Calu3 (cell line): Measurements from ENCODE around the gene TEAD3. TPM values are rescaled to one million over a fixed set of nuclear protein-coding genes. Genes with fewer than 3 reads are reported as not detected.

ENCODE experiments used
- BruUV-seq: library from RNA; stranded (reverse); fragments of 400-500 nt; replicated peaks from 2 replicates; lab custom pipeline; 2021; lab: Mats Ljungman, UMichigan
- CTCF ChIA-PET: fragments of 300-600 bp; sonication (Branson Sonifier 250); formaldehyde crosslinking; loops from one replicate; lab custom pipeline; 2022; ENCODE audit warnings: antibody characterized with exemption; lab: Charles Lee
- DNase-seq: peaks from one replicate; pipeline ENCODE4 v3.0.0; 2022
- H3K27ac Mint-ChIP-seq: one replicate; pipeline ENCODE4 v1.8.0; 2022; ENCODE audit warnings: mixed read lengths; ENCODE audit not compliant: unreplicated experiment
- H3K27me3 Mint-ChIP-seq: one replicate; pipeline ENCODE4 v1.8.0; 2022; ENCODE audit warnings: mixed read lengths; ENCODE audit not compliant: unreplicated experiment
- H3K36me3 Mint-ChIP-seq: one replicate; pipeline ENCODE4 v1.8.0; 2022; ENCODE audit warnings: mild to moderate bottlenecking, moderate library complexity, mixed read lengths; ENCODE audit not compliant: insufficient read depth, unreplicated experiment
- H3K4me1 Mint-ChIP-seq: one replicate; pipeline ENCODE4 v1.8.0; 2022; ENCODE audit warnings: mild to moderate bottlenecking, low read depth, mixed read lengths; ENCODE audit not compliant: unreplicated experiment
- H3K4me3 Mint-ChIP-seq: one replicate; pipeline ENCODE4 v1.8.0; 2022; ENCODE audit warnings: mild to moderate bottlenecking, low read depth, moderate library complexity, mixed read lengths; ENCODE audit not compliant: unreplicated experiment
- H3K9me3 Mint-ChIP-seq: one replicate; pipeline ENCODE4 v1.8.0; 2022; ENCODE audit warnings: low read depth, mixed read lengths; ENCODE audit not compliant: unreplicated experiment
- intact Hi-C: fragments of 100-400 bp; cut with micrococcal nuclease; formaldehyde crosslinking; loops from one replicate; pipeline ENCODE4 v1.10.0; 2022; ENCODE audit not compliant: unreplicated experiment
- microRNA-seq: library from miRNA; unstranded; fragments of <30 nt; microRNA quantifications from one replicate; pipeline ENCODE4 v1.2.0, GENCODE V29; 2022
- total RNA-seq: library from RNA; stranded (reverse); gene quantifications from 2 replicates; pipeline ENCODE4 v1.2.3, GENCODE V29; 2022
- TF ChIP-seq, protein P1 (sequence below): fragments of 200-600 bp; IDR thresholded peaks from one replicate; pipeline ENCODE4 v1.8.0; 2022; ENCODE audit warnings: antibody characterized with exemption; ENCODE audit not compliant: unreplicated experiment

Gene TEAD3
- total RNA-seq, 1 experiment from 2014 or later = 27.3 TPM

DNA sequence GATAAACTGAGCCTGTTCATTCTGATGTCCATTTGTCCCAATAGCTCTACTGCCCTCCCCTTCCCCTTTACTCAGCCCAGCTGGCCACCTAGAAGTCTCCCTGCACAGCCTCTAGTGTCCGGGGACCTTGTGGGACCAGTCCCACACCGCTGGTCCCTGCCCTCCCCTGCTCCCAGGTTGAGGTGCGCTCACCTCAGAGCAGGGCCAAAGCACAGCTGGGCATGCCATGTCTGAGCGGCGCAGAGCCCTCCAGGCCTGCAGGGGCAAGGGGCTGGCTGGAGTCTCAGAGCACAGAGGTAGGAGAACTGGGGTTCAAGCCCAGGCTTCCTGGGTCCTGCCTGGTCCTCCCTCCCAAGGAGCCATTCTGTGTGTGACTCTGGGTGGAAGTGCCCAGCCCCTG is 69.4 kb downstream of the TEAD3 start:
- no peak overlapping the region for H3K27ac Mint-ChIP-seq
- CTCF ChIA-PET = no interaction called here
- intact Hi-C loops = no loop called here
- H3K27me3 Mint-ChIP-seq = no peaks in the 10 kb centered on the region
- H3K36me3 Mint-ChIP-seq = peaks cover 13% of the 10 kb centered on the region
- no peaks in the 10 kb centered on the region for H3K4me1 Mint-ChIP-seq
- H3K4me3 Mint-ChIP-seq = no peak overlapping the region
- no TSS peak for BruUV-seq
- peaks cover 3% of the 10 kb centered on the region for H3K9me3 Mint-ChIP-seq
- no peak for DNase-seq
- TF ChIP-seq, protein P1, sequence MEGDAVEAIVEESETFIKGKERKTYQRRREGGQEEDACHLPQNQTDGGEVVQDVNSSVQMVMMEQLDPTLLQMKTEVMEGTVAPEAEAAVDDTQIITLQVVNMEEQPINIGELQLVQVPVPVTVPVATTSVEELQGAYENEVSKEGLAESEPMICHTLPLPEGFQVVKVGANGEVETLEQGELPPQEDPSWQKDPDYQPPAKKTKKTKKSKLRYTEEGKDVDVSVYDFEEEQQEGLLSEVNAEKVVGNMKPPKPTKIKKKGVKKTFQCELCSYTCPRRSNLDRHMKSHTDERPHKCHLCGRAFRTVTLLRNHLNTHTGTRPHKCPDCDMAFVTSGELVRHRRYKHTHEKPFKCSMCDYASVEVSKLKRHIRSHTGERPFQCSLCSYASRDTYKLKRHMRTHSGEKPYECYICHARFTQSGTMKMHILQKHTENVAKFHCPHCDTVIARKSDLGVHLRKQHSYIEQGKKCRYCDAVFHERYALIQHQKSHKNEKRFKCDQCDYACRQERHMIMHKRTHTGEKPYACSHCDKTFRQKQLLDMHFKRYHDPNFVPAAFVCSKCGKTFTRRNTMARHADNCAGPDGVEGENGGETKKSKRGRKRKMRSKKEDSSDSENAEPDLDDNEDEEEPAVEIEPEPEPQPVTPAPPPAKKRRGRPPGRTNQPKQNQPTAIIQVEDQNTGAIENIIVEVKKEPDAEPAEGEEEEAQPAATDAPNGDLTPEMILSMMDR = no peak

DNA sequence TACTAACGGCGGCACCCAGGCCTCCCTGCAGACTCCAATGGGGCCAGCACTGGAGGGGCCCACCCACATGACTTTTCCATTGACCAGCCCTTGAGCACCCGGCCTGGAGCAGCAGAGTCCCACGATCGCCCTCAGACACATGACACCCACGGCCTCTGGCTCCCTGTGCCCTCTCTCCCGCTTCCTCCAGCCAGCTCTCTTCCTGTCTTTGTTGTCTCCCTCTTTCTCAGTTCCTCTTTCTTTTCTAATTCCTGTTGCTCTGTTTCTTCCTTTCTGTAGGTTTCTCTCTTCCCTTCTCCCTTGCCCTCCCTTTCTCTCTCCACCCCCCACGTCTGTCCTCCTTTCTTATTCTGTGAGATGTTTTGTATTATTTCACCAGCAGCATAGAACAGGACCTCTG is 70.8 kb downstream of the TEAD3 start:
- Mint-ChIP-seq H3K27me3 (no peaks in the 10 kb centered on the region), H3K36me3 (peaks cover 13% of the 10 kb centered on the region), H3K4me1 (no peaks in the 10 kb centered on the region), H3K4me3 (no peak overlapping the region), H3K9me3 (peaks cover 3% of the 10 kb centered on the region), H3K27ac (no peak overlapping the region)
- BruUV-seq = no TSS peak
- no peak for DNase-seq
- TF ChIP-seq, protein P1 = no peak
- intact Hi-C loops = no loop called here
- CTCF ChIA-PET = no interaction called here

DNA sequence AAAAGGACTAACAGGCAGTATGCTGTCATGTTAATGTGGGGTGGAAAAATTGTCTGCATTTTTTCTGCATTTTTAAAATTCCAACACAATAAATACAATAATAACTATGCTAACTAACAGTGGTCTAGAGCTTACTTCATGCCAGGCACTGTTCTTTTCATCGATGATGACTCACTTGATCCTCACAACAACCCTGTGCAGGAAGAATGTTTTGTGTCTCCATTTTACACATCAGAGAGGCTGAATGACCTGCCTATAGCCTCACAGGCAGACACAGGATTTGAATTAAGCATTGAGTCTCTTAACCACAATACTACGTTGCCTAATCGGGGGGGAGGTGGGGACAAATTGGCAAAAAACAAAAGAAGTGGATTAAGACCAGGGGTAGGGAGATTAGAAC is 71.6 kb downstream of the TEAD3 start:
- Mint-ChIP-seq H3K27me3 (no peaks in the 10 kb centered on the region), H3K36me3 (peaks cover 13% of the 10 kb centered on the region), H3K4me1 (no peaks in the 10 kb centered on the region), H3K4me3 (no peak overlapping the region), H3K27ac (no peak overlapping the region), H3K9me3 (peaks cover 3% of the 10 kb centered on the region)
- CTCF ChIA-PET = interaction anchor here (0.6 to 1.1 kb wide), 5 partner anchors 10 to 896 kb away, joined by 3 to 10 read pairs (median 4); no protein-coding TSS in a partner anchor
- TF ChIP-seq, protein P1 = no peak
- no peak for DNase-seq
- intact Hi-C loops = no loop called here
- BruUV-seq = no TSS peak

Small RNA genes within 50 kb of the gene (microRNA-seq; reads per million reads assigned to microRNA genes)
- gene MIR7111 = 3.2 reads per million

Other genes with a start within 250 kb of the TEAD3 start
- 52.0 and 60.0 TPM in 2 replicates for gene ZNF76, start 237.3 kb downstream of the TEAD3 start, total RNA-seq
- gene DEF6, start 199.3 kb downstream of the TEAD3 start, total RNA-seq = 15.4 and 18.5 TPM in 2 replicates
- gene PPARD, start 154.5 kb downstream of the TEAD3 start, total RNA-seq = 26.2 and 26.8 TPM in 2 replicates
- gene FANCE, start 44.7 kb downstream of the TEAD3 start, total RNA-seq = 10.4 and 10.9 TPM in 2 replicates
- 789 and 828 TPM in 2 replicates for gene RPL10A, start 28.7 kb downstream of the TEAD3 start, total RNA-seq
- gene TULP1, start 15.8 kb upstream of the TEAD3 start, total RNA-seq = not detected in 2 replicates
- gene FKBP5, start 191.8 kb upstream of the TEAD3 start, total RNA-seq = 14.3 and 15.1 TPM in 2 replicates
- gene ARMC12, start 240.0 kb upstream of the TEAD3 start, total RNA-seq = not detected in 2 replicates